Anterior cingulate cortex (tissue), 58 donors: ENCODE results near the gene JAKMIP1.
A peak's percentile ranks its signal among the peaks of the same experiment; 100 is the strongest.

Source experiments
- DNase-seq, 58 donors: peaks; one replicate each; lab custom pipeline; 2025; lab: John Stamatoyannopoulos, UW

JAKMIP1 gene

GRCh38 chr4:6205567-6205931, 5.2 kb upstream of the JAKMIP1 start:
- no peak for DNase-seq

DNA sequence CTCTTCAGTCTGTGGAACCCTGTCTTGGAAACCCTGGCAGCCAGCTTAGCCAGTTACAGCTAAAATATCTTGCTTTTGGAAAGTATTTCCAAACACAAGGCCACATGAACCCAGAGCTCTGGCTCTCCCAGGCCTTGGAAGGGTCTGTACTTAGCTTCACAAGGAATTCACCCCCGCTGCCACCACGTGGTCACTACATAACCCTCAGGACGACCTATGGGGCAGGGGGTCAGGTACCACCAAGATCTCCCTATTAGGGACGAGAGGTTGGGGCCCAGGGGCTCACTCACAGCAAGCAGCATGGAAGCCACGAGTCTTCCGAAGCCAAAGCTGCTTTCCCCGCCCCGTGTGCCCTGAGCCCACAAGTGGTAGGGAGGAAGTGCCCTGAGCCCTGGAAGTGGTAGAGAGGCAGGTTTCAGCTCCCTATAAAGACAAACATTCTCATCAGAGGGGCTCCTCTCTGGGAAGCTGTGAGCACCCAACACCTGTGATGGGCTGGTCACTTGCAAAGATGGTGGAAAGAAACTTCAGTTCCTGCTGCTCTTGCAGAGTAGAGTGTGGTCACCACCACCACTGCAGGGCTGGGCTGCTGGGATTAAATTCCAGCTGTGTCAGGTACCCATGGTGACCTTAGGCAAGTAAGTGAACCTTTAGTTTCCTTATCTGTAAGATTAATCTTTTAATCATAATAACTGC, 4.7 kb upstream of the JAKMIP1 start:
- DNase-seq: no peak

- no peak for DNase-seq
Measured at GRCh38 chr4:6204098-6204497, 3.7 kb upstream of the JAKMIP1 start.

- no peak for DNase-seq
Measured at GRCh38 chr4:6201580-6202091, 1.3 kb upstream of the JAKMIP1 start.

- no peak for DNase-seq
Measured at GRCh38 chr4:6200922-6201362, 593 bp upstream of the JAKMIP1 start.

DNA sequence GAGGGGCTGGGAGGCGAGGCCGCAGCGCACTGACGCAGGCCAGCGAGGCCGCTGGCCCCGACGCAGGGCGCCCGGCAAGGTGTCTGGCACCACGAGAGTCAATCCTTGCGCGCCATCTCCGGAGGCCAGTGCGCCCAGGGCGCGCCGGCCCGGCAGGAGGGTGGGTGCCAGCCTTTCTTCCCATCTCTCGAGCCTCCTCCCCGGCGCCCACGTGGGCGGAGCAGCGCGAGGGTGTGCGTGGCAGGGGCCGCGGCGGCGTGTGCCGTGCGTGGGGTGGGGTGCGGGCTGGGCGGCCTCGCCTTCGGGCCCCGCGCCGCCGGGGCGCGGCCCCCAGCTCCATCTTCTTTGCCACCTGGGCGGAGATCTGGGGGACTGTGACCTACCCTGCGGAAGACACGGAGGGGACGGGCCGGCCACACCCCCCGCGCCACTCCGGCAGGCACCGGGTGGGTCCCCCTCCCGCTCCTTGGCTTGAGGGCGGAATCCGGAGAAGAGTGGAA, 877 bp downstream of the JAKMIP1 start:
- DNase-seq: peak in 7 of 58 donors; percentile 23 to 64 (median 34)

DNA sequence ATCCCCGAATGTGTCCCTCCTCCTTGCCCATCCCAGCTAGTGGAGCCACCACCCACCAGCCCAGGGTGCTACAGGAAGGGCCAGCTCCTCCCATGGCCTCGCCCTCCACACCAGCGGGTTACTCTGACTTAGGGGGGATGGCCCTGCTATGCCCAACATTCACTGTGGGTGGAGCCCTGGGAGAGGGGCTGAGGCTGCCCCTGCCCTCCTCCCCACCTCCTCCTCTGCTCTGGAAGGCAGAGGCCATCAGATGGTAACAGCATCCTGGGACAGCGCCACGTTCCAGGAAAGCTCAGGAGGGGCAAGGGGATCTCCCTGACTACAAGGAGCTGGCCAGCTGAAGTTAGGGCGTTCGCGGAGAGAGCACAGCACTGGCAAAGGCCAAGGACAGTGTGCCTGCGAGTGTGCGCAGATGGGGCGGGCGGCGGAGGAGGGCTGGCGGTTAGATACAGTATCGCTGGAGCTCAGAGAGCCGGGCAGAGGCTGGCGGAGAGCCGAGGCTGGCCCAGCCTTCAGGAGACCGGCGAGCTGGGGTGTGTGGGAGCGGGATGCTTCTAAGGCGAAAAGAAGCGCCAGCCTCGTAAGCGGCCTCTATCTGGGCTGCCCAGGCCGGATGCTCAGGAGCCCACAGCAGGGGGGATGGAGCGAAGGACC, 1.5 kb downstream of the JAKMIP1 start:
- peak in 13 of 58 donors; percentile 20 to 55 (median 30) for DNase-seq

- DNase-seq: peak in 1 of 58 donors; percentile 41
Measured at GRCh38 chr4:6198278-6198677, 2.1 kb downstream of the JAKMIP1 start.

GRCh38 chr4:6197433-6198174, 2.7 kb downstream of the JAKMIP1 start:
- no peak for DNase-seq

DNA sequence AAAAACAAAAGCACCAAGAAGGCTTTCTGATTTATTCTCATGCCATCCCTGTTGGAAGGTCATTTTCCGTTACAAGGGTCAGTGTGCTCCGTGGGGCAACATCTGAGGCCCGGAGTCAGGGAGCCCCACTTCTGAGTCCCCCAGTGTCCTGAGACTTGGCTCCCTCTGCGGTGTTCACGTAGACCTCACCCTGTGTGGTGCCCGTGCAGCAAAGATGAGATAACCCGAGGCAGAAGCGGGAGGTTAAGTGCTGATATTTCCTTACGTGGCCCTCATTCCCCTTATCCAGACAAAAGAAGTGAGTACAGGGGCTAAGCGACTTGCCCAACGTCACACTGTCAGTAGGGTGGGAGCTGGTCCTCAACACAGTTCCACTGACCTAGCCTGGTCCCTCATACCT, 3.5 kb downstream of the JAKMIP1 start:
- no peak for DNase-seq

- DNase-seq: no peak
Measured at GRCh38 chr4:6196324-6196723, 4.0 kb downstream of the JAKMIP1 start.

GRCh38 chr4:6195602-6196319, 4.6 kb downstream of the JAKMIP1 start:
- no peak for DNase-seq

DNA sequence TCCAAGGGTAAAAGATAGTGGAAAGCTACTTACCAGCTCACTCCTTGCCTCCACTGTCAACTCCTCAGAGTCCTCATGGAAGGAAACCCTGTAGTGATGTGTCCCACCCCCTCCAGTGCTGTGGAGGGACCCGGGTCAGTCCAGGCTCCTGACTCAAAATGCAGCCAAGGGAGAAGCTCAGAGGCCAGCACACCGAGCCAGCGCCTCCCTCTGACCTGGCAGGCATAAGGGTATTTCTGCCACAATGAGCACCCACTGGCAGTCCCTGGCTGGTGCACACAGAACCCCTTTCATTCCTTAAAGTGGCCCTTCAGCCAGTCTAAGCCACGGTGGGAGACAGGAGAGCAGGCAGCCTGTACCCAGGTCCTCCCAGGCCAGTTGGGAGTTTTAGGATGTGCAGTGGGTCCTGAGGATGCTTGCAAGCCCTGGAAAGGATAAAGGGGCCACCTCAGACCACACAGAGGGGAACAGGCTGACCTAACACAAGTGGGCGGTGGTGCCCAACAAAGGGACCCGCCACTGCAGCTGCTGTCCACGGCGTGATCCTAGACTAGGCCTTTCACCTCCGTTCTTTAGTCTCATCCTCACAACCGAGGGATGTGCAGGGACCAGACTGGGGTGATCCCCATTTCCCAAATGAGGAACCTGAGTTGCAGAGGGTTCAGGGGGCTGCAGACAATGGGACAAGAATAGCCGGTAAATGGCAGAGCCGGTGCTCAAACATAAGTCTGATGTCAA, 5.7 kb downstream of the JAKMIP1 start:
- peak in 38 of 58 donors; percentile 15 to 79 (median 44) for DNase-seq

DNA sequence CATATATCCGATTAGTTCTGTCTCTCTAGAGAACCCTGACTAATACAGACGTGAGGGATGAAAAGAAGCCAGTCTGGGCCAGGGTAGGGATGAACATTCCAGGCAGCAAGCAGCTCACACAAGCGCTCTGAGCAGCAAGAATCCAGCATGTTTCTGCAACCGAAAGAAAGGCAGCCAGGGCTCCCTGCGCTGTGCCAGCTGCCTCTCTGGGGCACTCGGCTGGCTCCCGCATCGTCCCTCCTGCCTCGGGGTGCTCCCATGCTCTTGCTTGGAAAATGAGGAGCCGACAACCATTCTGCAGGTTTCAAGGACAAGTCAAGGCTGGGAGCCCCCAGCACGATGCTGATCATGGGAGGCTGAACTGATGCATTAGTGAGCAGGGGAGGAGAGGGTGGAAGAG, 7.0 kb downstream of the JAKMIP1 start:
- peak in 15 of 58 donors; percentile 9 to 73 (median 26) for DNase-seq

- peak in 4 of 58 donors; percentile 20 to 44 (median 30) for DNase-seq
Measured at GRCh38 chr4:6192245-6192644, 8.1 kb downstream of the JAKMIP1 start.

DNA sequence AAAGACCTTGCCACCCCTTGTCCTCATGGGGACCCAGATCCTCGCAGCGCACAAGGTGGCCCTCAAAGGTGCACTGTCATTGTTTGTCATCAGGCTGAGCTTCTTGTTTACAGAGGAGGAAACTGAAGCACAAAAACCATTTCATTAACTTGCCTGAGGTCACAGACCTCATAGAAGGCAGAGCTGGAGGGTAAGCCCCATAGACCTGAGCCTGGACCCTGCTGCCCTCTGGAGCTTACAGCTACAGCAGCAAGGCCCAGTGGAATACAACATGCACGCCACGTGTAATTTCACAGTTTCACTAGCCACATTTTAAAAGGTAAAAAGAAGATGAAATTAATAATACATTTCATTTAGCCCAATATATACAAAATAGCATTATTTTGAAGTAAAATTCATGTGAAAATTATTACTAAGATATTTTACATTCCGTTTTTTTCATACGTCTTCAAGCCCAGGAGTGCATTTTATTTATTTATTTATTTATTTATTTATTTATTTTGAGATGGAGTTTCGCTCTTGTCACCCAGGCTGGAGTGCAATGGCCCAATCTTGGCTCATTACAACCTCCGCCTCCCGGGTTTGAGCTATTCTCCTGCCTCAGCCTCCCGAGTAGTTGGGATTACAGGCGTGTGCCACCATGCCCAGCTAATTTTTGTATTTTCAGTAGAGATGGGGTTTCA, 8.8 kb downstream of the JAKMIP1 start:
- no peak for DNase-seq

DNA sequence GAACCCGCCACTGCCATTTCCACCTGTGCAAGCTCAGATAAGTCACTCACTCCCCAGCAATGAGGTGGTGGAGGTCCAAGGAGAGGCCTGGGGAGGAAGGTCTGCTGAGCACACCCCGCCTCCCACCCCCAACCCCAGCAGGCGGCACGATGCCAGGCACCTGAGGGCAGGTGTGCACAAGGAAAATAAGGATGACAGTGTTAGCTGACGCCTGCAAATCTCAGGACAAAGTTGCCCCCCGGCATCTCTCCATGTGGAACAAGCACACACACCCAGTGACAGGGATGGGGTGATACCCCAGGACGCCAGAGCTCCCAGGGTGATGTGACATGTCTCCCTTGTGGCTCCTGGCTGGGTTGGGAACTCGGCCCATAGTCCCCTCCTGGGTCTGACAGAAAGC, 9.9 kb downstream of the JAKMIP1 start:
- no peak for DNase-seq

DNA sequence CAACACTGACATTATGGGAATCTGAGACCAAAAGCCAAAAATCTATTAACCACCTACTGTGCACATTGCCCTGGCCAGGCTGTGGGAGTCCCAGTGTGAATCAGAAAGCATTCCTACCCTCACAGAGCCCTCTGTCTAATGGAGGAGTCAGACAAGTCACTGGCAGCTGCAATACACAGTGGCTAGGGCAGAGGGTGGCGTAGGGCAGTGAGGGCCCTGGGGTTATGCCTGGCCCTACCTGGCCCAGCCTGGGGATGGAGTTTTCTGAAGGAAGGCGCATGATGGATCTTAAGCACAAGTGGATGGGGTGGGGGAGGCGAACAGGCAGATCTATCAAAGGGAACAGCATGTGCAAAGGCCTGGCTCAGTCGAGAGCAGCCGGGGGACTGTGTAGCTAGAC, 10.8 kb downstream of the JAKMIP1 start:
- no peak for DNase-seq

- peak in 25 of 58 donors; percentile 8 to 69 (median 26) for DNase-seq
Measured at GRCh38 chr4:6188687-6189305, 11.6 kb downstream of the JAKMIP1 start.
